HPDE6-E6E7 (cell line): ENCODE results near the gene TCN1.
"Not testable (repeated sequence)": the region's sequence is repeated elsewhere in the genome, so short reads cannot be mapped to it uniquely, and the experiment has no call there.

ENCODE experiments used
- DNase-seq: peaks from one replicate; pipeline ENCODE4 v3.0.0; 2011; ENCODE audit warnings: missing footprints; ENCODE audit errors: extremely low spot score

The TCN1 gene

GRCh38 chr11:59857439-59858434 lies 8.6 kb downstream of the TCN1 start:
- DNase-seq: peak; percentile 40

DNA sequence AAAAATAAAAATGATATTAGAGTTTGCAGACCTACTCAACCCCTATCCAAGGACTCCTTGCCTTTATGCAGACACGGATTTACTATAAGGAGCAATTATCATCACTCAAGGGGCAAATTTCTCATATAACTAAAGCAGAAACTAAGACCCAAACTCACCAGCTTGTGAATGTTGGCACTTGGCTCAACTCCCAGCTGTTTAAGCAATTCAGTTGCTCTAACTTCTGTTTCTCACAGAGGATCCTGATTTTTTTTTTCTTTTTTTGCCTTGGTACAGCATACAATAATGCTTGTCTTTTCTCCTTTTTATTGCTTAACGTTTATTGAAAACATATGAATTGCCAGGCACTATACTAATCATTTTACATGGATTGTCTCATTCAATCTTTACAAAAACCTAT lies 11.4 kb downstream of the TCN1 start:
- DNase-seq: no peak

- not testable (repeated sequence) for DNase-seq
These were observed 14.9 kb downstream of the TCN1 start for GRCh38 chr11:59851416-59851815.

- not testable (repeated sequence) for DNase-seq
These were observed 16.7 kb downstream of the TCN1 start for GRCh38 chr11:59849551-59849950.

GRCh38 chr11:59849129-59849528 lies 17.2 kb downstream of the TCN1 start:
- DNase-seq: no peak

GRCh38 chr11:59848439-59848838 lies 17.8 kb downstream of the TCN1 start:
- DNase-seq: not testable (repeated sequence)

- DNase-seq: no peak
These were observed 18.7 kb downstream of the TCN1 start for GRCh38 chr11:59847626-59848025.

GRCh38 chr11:59846556-59846955 lies 19.7 kb downstream of the TCN1 start:
- DNase-seq: no peak

GRCh38 chr11:59845399-59845798 lies 20.9 kb downstream of the TCN1 start, which contains the start of gene CBLIF:
TSS of gene CBLIF (minus strand) at chr11:59845499. CDS start at chr11:59845453, 46 bp downstream.
- no peak for DNase-seq

- DNase-seq: no peak
These were observed 24.0 kb downstream of the TCN1 start for GRCh38 chr11:59842316-59842715.

GRCh38 chr11:59841514-59841913 lies 24.8 kb downstream of the TCN1 start:
- DNase-seq: no peak

GRCh38 chr11:59839615-59840014 lies 26.7 kb downstream of the TCN1 start:
- DNase-seq: no peak

GRCh38 chr11:59833602-59834001 lies 32.7 kb downstream of the TCN1 start:
- DNase-seq: no peak

GRCh38 chr11:59829358-59829757 lies 36.9 kb downstream of the TCN1 start:
- DNase-seq: no peak

DNA sequence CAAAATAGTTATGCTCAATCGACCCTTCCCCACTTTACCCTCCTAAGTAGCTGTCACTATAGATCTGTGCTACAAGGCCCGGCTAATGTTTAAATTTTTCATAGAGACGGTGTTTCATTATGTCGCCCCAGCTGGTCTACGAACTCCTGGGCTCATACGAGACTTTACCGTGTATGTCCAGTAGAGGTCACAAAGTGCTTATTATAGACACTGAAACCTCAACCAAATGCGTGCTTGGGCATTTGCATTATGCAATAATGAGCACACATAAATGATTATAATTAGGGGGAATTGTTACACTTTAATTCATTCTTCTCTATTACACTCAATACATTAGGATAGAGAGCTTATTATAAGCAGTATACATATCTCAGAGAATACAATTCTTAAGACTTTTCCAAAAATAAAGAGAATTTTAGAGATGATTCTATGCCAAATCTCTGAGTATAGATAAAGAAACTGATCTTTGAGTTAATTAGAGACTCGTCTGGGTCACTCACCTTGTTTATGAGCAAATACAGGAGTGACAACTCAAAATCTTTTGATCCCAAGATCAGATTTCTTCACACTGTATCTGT lies 43.2 kb downstream of the TCN1 start:
- DNase-seq: no peak

GRCh38 chr11:59818572-59818971 lies 47.7 kb downstream of the TCN1 start:
- no peak for DNase-seq

GRCh38 chr11:59816434-59816833 lies 49.9 kb downstream of the TCN1 start:
- DNase-seq: not testable (repeated sequence)

DNA sequence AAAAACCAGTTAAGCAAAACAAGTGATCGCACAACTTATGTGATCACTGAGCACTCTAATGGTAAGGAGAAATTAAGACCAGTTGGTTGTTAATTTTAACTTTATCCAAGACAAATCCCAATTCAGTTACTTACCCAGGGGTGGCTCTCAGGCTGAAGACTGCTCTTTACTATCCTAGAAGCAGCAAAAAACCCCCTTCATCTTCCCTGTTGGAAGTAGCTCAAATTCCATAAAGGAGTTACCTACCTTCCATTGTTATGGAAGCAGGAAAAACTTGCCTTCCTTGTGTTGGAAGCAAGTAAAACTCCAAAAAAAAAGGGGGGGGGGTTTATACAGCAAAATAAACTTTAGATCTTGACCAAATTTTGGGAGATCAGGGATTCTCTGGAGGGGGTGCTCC lies 50.5 kb downstream of the TCN1 start:
- DNase-seq: no peak

DNA sequence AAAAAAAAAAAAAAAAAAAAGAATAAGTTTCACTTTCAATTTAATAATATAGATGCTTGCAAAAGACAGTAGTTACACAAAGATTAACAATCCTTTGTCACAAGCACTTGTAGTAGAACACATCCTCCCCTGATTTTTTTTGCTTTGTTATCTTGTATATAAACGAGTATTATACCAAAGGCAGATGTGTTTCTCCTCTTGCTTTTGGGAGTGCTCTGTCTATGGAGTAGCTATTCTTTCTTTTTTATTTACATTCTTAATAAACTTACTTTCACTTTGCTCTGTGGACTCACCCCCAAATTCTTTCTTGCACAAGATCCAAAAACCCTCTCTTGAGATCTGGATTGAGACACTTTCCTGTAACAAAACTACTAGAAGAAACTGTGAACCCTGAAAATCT lies 52.3 kb downstream of the TCN1 start:
- no peak for DNase-seq

GRCh38 chr11:59813364-59813763 lies 52.9 kb downstream of the TCN1 start:
- no peak for DNase-seq

DNA sequence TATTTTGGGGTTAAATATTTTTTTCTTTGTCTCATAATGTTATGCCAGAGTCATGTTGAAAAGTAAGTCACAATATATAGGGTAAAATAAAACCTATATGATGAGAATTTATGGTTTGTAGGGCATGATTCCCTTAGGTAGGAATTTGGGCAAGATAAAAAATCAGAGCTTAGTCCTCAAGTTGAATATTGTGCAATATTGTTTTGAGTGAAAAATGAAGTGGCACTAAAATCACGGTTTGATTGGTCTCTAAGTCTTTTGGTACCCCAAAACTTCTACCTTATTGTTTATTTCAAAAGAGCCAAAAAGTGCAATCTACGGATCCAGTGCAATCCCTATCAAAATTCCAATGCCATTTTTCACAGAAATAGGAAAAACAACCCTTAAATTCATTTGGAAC lies 54.1 kb downstream of the TCN1 start:
- no peak for DNase-seq

GRCh38 chr11:59810911-59811259 lies 55.4 kb downstream of the TCN1 start:
- no peak for DNase-seq
